PFSK-1 (cell line): ENCODE results near the gene USP47.

Source experiments
- REST ChIP-seq, 2 experiments: IDR thresholded peaks; 2 replicates each; pipeline versions ENCODE4 v1.6.1 to v1.8.0; 2011 to 2012; ENCODE audit warnings: low read depth in 2 of 2, low read length in 2 of 2, control low read depth in 1 of 2, inconsistent platforms in 1 of 2, mild to moderate bottlenecking in 1 of 2, moderate library complexity in 1 of 2; ENCODE audit not compliant: insufficient read depth in 1 of 2
- TAF1 ChIP-seq: IDR thresholded peaks from 2 replicates; pipeline ENCODE4 v1.6.1; 2012; ENCODE audit warnings: low read length, control low read depth, borderline replicate concordance; ENCODE audit not compliant: insufficient read depth

GRCh38 chr11:11981840-11982239 lies 140.1 kb downstream of the USP47 start:
- TF ChIP-seq TAF1: no peak
- TF ChIP-seq REST (IDR thresholded peaks at IDR 0.05; ENCODE audit: insufficient read depth in 1 of 2, low read depth in 2 of 2, low read length in 2 of 2): no peak
